ENCODE measurements around the gene SHISA8. TPM values are rescaled to one million over a fixed set of nuclear protein-coding genes. Genes with fewer than 3 reads are reported as not detected.

Gene SHISA8
- total and polyA plus RNA-seq, 10 of the 15 experiments (the other 5 are each of a cell fraction or from before 2014, with no cell fraction given) = 0.06 to 10.1 (median 0.25) TPM

DNA sequence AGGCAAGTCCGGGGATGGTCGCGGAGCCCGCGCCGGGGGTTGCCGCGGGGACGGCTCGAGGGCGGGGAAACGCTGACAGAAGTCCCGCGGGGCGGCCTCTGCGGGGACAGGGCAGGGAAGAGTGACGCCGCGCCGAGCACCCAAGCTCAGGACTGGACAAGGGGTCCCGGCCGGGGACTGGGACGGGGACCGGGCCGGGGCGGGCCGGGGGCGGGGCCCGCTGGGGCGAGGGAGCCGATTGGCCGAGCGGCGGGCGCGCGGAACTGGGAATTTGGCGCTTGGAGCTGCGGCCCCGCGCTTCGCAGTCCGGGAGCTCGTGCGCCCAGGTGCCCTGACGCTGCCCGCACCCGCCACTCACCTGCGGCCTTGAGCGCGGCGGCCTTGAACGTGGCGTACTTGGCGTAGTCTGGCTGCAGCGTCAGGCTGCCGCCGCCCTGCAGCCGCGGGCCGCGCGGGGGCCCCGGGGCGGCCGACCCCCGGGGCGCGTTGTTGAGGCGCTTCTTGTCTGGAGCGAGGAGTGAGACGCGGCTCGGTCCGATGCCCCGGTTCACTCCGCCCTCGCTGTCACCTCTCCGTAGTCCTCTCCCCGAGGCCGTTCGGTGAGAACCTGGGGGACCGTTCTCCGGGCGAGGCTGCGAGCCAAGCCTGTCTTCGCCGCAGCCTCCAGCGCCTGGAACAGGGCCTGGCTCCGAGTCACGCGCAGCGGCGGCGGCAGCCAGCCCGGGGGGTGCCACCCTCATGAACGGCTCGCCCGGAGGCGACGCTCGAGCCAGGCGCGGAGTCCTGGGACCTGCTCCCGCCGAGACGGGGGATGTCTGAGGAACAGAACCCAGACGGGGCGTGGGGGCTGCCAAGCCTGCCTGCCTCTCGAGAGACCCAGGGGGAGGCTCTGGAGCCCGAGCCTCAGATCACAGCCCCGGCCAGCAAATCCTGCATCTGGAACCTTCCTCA is 4.5 kb downstream of the SHISA8 start:
- Histone ChIP-seq H2AFZ (ENCODE audit: control insufficient read depth, low read depth, low read length) (0 out of 2 replicates have a peak overlapping the region, but pooled peaks have one; percentile 12), H4K20me1 (ENCODE audit: control insufficient read depth, insufficient read depth) (peaks cover 6% of the 10 kb centered on the region; the same call in 1 of the 2 replicates), H3K27me3 (replicated peaks in 1 of 2; ENCODE audit: control insufficient read depth in 2 of 2, insufficient read depth in 2 of 2, low read length in 1 of 2) (peaks cover 5 to 12% of the 10 kb centered on the region in 2 experiments; a peak in 3 of 4 replicates), H3K4me2 (ENCODE audit: control insufficient read depth, insufficient read depth) (peak overlapping the region; percentile 68), H3K79me2 (ENCODE audit: control insufficient read depth, insufficient read depth, low read length) (no peaks in the 10 kb centered on the region), H3K36me3 (ENCODE audit: control insufficient read depth in 2 of 2, insufficient read depth in 2 of 2, low read length in 1 of 2) (peaks cover 3 to 4% of the 10 kb centered on the region in 2 experiments; a peak in 3 of 4 replicates), H3K9me3 (replicated peaks; ENCODE audit: control insufficient read depth, insufficient read depth, low read length) (no peaks in the 10 kb centered on the region), H3K27ac (ENCODE audit: control insufficient read depth, insufficient read depth) (no peak overlapping the region), H3K4me1 (ENCODE audit: control insufficient read depth, insufficient read depth, low read length) (peaks cover 15% of the 10 kb centered on the region), H3K9ac (ENCODE audit: control insufficient read depth, insufficient read depth, low read length) (no peak overlapping the region; the same call in 1 of the 2 replicates), H3K4me3 (peak overlapping the region; percentile 32; the same call in 1 of the 2 replicates)
- POLR2A ChIA-PET = interaction anchor here (0.6 to 1.1 kb wide), 3 partner anchors 26 to 88 kb away, joined by 3 read pairs; no protein-coding TSS in a partner anchor
- RAD21 ChIA-PET (ENCODE audit: unreplicated experiment) = interaction anchor here (1.7 to 5.8 kb wide), 3 partner anchors 13 to 48 kb away, joined by 3 to 40 read pairs (median 9); no protein-coding TSS in a partner anchor
- WGBS (ENCODE audit: insufficient coverage, insufficient replicate concordance, low lambda C conversion rate, missing lambda C conversion rate) = 12% methylated on average over 78 of the region's 112 CpGs
- SMC1A ChIA-PET (ENCODE audit: uncharacterized antibody, unreplicated experiment) = no interaction called here
- in situ Hi-C loops (cut with MboI) (no loop called here), intact Hi-C loops (cut with micrococcal nuclease; ENCODE audit: unreplicated experiment) (no loop called here)
- FAIRE-seq = no peak
- CTCF ChIA-PET = interaction anchor here (1.2 kb wide), 1 partner anchor 30 kb away, joined by 3 read pairs; no protein-coding TSS in a partner anchor
- DNase-seq (ENCODE audit: low read depth, low spot score) = no peak
- no peak for ATAC-seq
- no TSS peak for BruUV-seq (replicated peaks)
- TF ChIP-seq, protein P1, sequence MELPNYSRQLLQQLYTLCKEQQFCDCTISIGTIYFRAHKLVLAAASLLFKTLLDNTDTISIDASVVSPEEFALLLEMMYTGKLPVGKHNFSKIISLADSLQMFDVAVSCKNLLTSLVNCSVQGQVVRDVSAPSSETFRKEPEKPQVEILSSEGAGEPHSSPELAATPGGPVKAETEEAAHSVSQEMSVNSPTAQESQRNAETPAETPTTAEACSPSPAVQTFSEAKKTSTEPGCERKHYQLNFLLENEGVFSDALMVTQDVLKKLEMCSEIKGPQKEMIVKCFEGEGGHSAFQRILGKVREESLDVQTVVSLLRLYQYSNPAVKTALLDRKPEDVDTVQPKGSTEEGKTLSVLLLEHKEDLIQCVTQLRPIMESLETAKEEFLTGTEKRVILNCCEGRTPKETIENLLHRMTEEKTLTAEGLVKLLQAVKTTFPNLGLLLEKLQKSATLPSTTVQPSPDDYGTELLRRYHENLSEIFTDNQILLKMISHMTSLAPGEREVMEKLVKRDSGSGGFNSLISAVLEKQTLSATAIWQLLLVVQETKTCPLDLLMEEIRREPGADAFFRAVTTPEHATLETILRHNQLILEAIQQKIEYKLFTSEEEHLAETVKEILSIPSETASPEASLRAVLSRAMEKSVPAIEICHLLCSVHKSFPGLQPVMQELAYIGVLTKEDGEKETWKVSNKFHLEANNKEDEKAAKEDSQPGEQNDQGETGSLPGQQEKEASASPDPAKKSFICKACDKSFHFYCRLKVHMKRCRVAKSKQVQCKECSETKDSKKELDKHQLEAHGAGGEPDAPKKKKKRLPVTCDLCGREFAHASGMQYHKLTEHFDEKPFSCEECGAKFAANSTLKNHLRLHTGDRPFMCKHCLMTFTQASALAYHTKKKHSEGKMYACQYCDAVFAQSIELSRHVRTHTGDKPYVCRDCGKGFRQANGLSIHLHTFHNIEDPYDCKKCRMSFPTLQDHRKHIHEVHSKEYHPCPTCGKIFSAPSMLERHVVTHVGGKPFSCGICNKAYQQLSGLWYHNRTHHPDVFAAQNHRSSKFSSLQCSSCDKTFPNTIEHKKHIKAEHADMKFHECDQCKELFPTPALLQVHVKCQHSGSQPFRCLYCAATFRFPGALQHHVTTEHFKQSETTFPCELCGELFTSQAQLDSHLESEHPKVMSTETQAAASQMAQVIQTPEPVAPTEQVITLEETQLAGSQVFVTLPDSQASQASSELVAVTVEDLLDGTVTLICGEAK (IDR thresholded peaks at IDR 0.05; ENCODE audit: borderline replicate concordance) = no peak
- no peak for TF ChIP-seq YY1 (IDR thresholded peaks at IDR 0.05; ENCODE audit: low read depth, low read length)
- TF ChIP-seq MXI1 (IDR thresholded peaks at IDR 0.05; ENCODE audit: low read depth, low read length) = no peak
- peak; percentile 66 for TF ChIP-seq HDAC6 (IDR thresholded peaks at IDR 0.05; ENCODE audit: unreplicated experiment)
- TF ChIP-seq IRF4 (IDR thresholded peaks at IDR 0.05; ENCODE audit: low read depth, low read length) = no peak
- peak in 1 of 2 experiments; percentile 29; a peak in 1 of 4 replicates for TF ChIP-seq BHLHE40 (IDR thresholded peaks at IDR 0.05; ENCODE audit: borderline replicate concordance in 1 of 2, low read depth in 2 of 2, low read length in 1 of 2)
- TF ChIP-seq, protein P2, sequence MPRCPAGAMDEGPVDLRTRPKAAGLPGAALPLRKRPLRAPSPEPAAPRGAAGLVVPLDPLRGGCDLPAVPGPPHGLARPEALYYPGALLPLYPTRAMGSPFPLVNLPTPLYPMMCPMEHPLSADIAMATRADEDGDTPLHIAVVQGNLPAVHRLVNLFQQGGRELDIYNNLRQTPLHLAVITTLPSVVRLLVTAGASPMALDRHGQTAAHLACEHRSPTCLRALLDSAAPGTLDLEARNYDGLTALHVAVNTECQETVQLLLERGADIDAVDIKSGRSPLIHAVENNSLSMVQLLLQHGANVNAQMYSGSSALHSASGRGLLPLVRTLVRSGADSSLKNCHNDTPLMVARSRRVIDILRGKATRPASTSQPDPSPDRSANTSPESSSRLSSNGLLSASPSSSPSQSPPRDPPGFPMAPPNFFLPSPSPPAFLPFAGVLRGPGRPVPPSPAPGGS (IDR thresholded peaks at IDR 0.05; ENCODE audit: borderline replicate concordance, insufficient read depth, low read depth, low read length, poor library complexity, severe bottlenecking) = no peak
- TF ChIP-seq ZNF274 (IDR thresholded peaks at IDR 0.05; ENCODE audit: insufficient read depth, insufficient read length) = no peak
- TF ChIP-seq CBX3 (IDR thresholded peaks at IDR 0.05; ENCODE audit: borderline replicate concordance, low read depth) = no peak
- TF ChIP-seq, protein P3, sequence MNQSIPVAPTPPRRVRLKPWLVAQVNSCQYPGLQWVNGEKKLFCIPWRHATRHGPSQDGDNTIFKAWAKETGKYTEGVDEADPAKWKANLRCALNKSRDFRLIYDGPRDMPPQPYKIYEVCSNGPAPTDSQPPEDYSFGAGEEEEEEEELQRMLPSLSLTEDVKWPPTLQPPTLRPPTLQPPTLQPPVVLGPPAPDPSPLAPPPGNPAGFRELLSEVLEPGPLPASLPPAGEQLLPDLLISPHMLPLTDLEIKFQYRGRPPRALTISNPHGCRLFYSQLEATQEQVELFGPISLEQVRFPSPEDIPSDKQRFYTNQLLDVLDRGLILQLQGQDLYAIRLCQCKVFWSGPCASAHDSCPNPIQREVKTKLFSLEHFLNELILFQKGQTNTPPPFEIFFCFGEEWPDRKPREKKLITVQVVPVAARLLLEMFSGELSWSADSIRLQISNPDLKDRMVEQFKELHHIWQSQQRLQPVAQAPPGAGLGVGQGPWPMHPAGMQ (IDR thresholded peaks at IDR 0.05; ENCODE audit: borderline replicate concordance) = no peak
- TF ChIP-seq RBBP5 (conservative IDR thresholded peaks at IDR 0.05) = no peak
- TF ChIP-seq TCF12 (IDR thresholded peaks at IDR 0.05; ENCODE audit: low read depth, low read length) = no peak
